ENCODE data around the gene JPH4.
A peak's percentile ranks its signal among the peaks of the same experiment; 100 is the strongest.
"Not testable (repeated sequence)": the region's sequence is repeated elsewhere in the genome, so short reads cannot be mapped to it uniquely, and the experiment has no call there.

JPH4 gene

GRCh38 chr14:23609001-23609400 lies 30.4 kb upstream of the JPH4 start:
- no peak for DNase-seq (ENCODE audit: low read depth, low spot score)

GRCh38 chr14:23608454-23608853 lies 29.9 kb upstream of the JPH4 start:
- DNase-seq (ENCODE audit: low read depth, low spot score) = no peak

- DNase-seq (ENCODE audit: low read depth, low spot score) = no peak
These were observed 27.5 kb upstream of the JPH4 start for GRCh38 chr14:23605931-23606585.

GRCh38 chr14:23604675-23605170 lies 26.1 kb upstream of the JPH4 start:
- no peak for DNase-seq (ENCODE audit: low read depth, low spot score)

- no peak for DNase-seq (ENCODE audit: low read depth, low spot score)
These were observed 25.6 kb upstream of the JPH4 start for GRCh38 chr14:23604148-23604547.

- DNase-seq (ENCODE audit: low read depth, low spot score) = no peak
These were observed 24.5 kb upstream of the JPH4 start for GRCh38 chr14:23603103-23603502.

- no peak for DNase-seq (ENCODE audit: low read depth, low spot score)
These were observed 23.8 kb upstream of the JPH4 start for GRCh38 chr14:23602181-23603095.

- no peak for DNase-seq (ENCODE audit: low read depth, low spot score)
These were observed 23.2 kb upstream of the JPH4 start for GRCh38 chr14:23601845-23602180.

- no peak for DNase-seq (ENCODE audit: low read depth, low spot score)
These were observed 22.8 kb upstream of the JPH4 start for GRCh38 chr14:23601424-23601823.

GRCh38 chr14:23600806-23601205 lies 22.2 kb upstream of the JPH4 start:
- no peak for DNase-seq (ENCODE audit: low read depth, low spot score)

- DNase-seq (ENCODE audit: low read depth, low spot score) = no peak
These were observed 21.7 kb upstream of the JPH4 start for GRCh38 chr14:23600322-23600707.

- not testable (repeated sequence) for DNase-seq (ENCODE audit: low read depth, low spot score)
These were observed 15.6 kb upstream of the JPH4 start for GRCh38 chr14:23594191-23594590.

GRCh38 chr14:23590198-23590597 lies 11.6 kb upstream of the JPH4 start:
- DNase-seq (ENCODE audit: low read depth, low spot score) = no peak

GRCh38 chr14:23589606-23590005 lies 11.0 kb upstream of the JPH4 start:
- no peak for DNase-seq (ENCODE audit: low read depth, low spot score)

- DNase-seq (ENCODE audit: low read depth, low spot score) = peak; percentile 77
These were observed 10.5 kb upstream of the JPH4 start for GRCh38 chr14:23588884-23589598.

GRCh38 chr14:23584527-23585203 lies 6.1 kb upstream of the JPH4 start:
- DNase-seq (ENCODE audit: low read depth, low spot score) = not testable (repeated sequence)

- not testable (repeated sequence) for DNase-seq (ENCODE audit: low read depth, low spot score)
These were observed 5.4 kb upstream of the JPH4 start for GRCh38 chr14:23583761-23584526.

GRCh38 chr14:23582906-23583760 lies 4.5 kb upstream of the JPH4 start:
- no peak for DNase-seq (ENCODE audit: low read depth, low spot score)

- no peak for DNase-seq (ENCODE audit: low read depth, low spot score)
These were observed 2.3 kb upstream of the JPH4 start for GRCh38 chr14:23580948-23581281.
